ENCODE results near the gene OR7G2. TPM values are rescaled to one million over a fixed set of nuclear protein-coding genes. Genes with fewer than 3 reads are reported as not detected.
"Not testable (repeated sequence)": the region's sequence is repeated elsewhere in the genome, so short reads cannot be mapped to it uniquely, and the experiment has no call there.

OR7G2 gene
- total RNA-seq, 1 experiment from 2014 or later: not detected

DNA sequence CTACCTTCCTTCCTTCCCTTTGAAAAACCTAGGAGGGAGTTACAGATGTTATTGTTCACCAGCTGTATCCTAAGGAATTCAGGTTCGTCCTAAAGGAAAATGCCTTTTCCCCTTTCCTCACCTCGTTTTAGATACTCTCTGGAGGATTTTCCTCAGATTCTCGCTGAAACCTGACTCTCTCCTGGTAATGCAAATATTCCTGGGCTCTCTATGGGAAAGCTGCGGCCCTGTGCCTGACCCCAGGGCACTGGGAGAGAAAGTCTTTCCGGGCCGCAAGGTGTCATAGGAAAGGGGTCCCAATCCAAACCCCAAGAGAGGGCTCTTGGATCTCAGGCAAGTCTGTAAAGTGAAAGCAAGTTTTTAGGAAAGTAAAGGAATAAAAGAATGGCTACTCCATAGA is 33.5 kb downstream of the OR7G2 start:
- DNase-seq (ENCODE audit: low read depth): no peak

DNA sequence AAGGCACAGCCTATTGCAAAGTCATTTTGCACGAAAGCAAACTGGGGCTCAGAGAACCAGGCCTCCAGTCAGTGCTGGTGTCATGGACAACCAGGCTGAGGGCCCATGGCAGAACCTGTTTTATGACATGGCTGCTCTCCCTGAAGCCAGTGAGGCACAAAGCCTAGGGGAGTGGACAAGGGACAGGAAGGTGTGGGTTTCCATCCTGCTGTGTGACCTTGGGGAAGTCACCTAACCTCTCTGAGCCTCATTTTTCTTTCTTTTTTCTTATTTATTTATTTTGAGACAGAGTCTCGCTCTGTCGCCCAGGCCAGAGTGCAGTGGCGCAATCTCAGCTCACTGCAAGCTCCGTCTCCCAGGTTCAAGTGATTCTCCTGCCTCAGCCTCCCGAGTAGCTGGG is 35.6 kb downstream of the OR7G2 start:
- DNase-seq (ENCODE audit: low read depth): not testable (repeated sequence)

DNA sequence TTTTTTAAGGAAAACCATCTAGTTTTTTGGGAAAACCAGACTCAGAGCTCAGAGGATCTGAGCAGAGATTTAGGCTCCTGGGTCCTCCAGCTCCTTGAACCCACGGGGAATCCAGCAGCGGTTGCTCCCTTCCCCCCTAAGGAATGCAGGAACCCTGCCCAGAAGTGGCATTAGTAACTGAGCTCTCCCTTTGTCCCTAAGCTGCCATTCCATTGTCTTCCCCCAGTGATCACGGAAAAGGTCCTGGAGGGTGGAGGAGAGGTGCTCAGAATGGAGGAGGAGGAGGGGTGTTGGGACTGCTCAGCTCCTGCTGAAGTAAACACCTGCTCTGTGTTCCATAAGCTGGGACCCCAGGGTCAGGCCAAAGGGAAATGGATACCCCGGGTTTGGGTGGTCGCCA is 37.2 kb downstream of the OR7G2 start:
- DNase-seq (ENCODE audit: low read depth): no peak

GRCh38 chr19:9065457-9066014 is 41.7 kb downstream of the OR7G2 start:
- no peak for DNase-seq (ENCODE audit: low read depth)

GRCh38 chr19:9061879-9062278 is 45.4 kb downstream of the OR7G2 start:
- peak; percentile 77 for DNase-seq (ENCODE audit: low read depth)

GRCh38 chr19:9060564-9061340 is 46.5 kb downstream of the OR7G2 start:
- no peak for DNase-seq (ENCODE audit: low read depth)

GRCh38 chr19:9058905-9059667 is 48.2 kb downstream of the OR7G2 start:
- DNase-seq (ENCODE audit: low read depth): no peak

DNA sequence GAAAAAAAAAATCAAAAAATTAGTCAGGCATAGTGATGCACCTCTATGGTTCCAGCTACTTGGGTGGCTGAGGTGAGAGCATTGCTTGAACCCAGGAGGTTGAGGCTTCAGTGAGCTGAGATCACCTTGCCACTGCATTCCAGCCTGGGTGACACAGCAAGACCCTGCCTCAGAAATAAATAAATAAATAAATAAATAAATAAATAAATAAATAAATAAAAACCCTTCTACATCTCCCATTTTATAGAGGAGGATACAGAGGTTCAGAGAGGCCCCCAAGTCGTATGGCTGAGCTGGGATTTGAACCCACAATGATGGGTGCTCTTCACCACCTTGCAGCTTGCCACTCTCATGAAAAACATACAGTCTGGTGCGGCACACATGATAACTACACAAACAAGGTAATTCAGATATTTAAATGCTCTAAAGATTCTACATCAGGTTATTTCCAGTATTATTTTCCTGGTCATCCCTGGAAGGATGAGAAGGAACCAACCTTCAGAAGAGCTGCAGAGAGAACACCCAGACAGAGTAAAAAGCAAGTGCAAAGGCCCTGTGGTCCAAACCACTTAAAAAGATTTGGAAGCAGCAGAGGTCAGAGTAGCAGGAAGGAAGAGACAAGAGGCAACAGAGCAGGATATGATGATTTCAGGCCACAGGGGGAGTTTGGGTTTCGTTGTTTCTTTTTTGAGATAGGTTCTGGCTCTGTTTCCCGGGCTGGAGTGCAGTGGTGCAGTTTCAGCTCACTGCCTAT is 49.6 kb downstream of the OR7G2 start:
- no peak for DNase-seq (ENCODE audit: low read depth)

GRCh38 chr19:9056131-9056530 is 51.1 kb downstream of the OR7G2 start:
- DNase-seq (ENCODE audit: low read depth): not testable (repeated sequence)

GRCh38 chr19:9054765-9055164 is 52.5 kb downstream of the OR7G2 start:
- DNase-seq (ENCODE audit: low read depth): peak; percentile 43

- no peak for DNase-seq (ENCODE audit: low read depth)
Observed at GRCh38 chr19:9054207-9054606, 53.1 kb downstream of the OR7G2 start.

GRCh38 chr19:9053674-9054073 is 53.6 kb downstream of the OR7G2 start:
- DNase-seq (ENCODE audit: low read depth): not testable (repeated sequence)

- no peak for DNase-seq (ENCODE audit: low read depth)
Observed at GRCh38 chr19:9052894-9053293, 54.4 kb downstream of the OR7G2 start.

Other genes with a start within 250 kb of the OR7G2 start
- not detected in 2 replicates for gene MUC16, start 97.1 kb downstream of the OR7G2 start, total RNA-seq (2014; rRNA removed; shearing (Covaris generic))
- not detected in 2 replicates for gene OR1M1, start 20.4 kb downstream of the OR7G2 start, total RNA-seq (2014; rRNA removed; shearing (Covaris generic))
- gene OR7G1, start 8.3 kb upstream of the OR7G2 start, total RNA-seq (2014; rRNA removed; shearing (Covaris generic)): not detected in 2 replicates
- not detected in 2 replicates for gene OR7G3, start 19.5 kb upstream of the OR7G2 start, total RNA-seq (2014; rRNA removed; shearing (Covaris generic))
- 15.7 and 22.9 TPM in 2 replicates for gene ZNF317, start 32.9 kb upstream of the OR7G2 start, total RNA-seq (2014; rRNA removed; shearing (Covaris generic))
- gene OR7D2, start 71.5 kb upstream of the OR7G2 start, total RNA-seq (2014; rRNA removed; shearing (Covaris generic)): not detected in 2 replicates
- not detected in 2 replicates for gene OR7D4, start 112.1 kb upstream of the OR7G2 start, total RNA-seq (2014; rRNA removed; shearing (Covaris generic))
- gene OR7E24, start 143.5 kb upstream of the OR7G2 start, total RNA-seq (2014; rRNA removed; shearing (Covaris generic)): not detected in 2 replicates
- 6.9 and 14.7 TPM in 2 replicates for gene ZNF699, start 202.4 kb upstream of the OR7G2 start, total RNA-seq (2014; rRNA removed; shearing (Covaris generic))
- 13.5 and 15.4 TPM in 2 replicates for gene ZNF559, start 216.7 kb upstream of the OR7G2 start, total RNA-seq (2014; rRNA removed; shearing (Covaris generic))